Sigmoid colon (tissue), 4 donors: Measurements from ENCODE around the gene ABLIM2.

ENCODE experiments used
- CTCF ChIP-seq, 4 experiments: fragments of 450-650 bp in 3 of 4; fragments of 200-600 bp in 1 of 4; IDR thresholded peaks; one replicate each; pipeline ENCODE4 v1.5.1; 2016 to 2019; ENCODE audit warnings: antibody characterized with exemption in 4 of 4, mild to moderate bottlenecking in 3 of 4, moderate library complexity in 2 of 4
- EP300 ChIP-seq, 4 donors: sonication (generic); formaldehyde crosslinking; IDR thresholded peaks; one replicate each; pipeline ENCODE4 v1.6.1; 2017; ENCODE audit warnings: antibody characterized with exemption in 4 of 4
- POLR2A ChIP-seq, 2 donors: fragments of 450-650 bp; IDR thresholded peaks; one replicate each; pipeline ENCODE4 v1.6.1; 2016; ENCODE audit warnings: antibody characterized with exemption in 2 of 2, mild to moderate bottlenecking in 2 of 2, moderate library complexity in 2 of 2
- POLR2AphosphoS5 ChIP-seq, 4 donors: sonication (generic); formaldehyde crosslinking; IDR thresholded peaks; one replicate each; pipeline ENCODE4 v1.6.1; 2017; ENCODE audit warnings: antibody characterized with exemption in 4 of 4

- TF ChIP-seq EP300 (IDR thresholded peaks at IDR 0.05) = no peak
- no peak for TF ChIP-seq CTCF (IDR thresholded peaks at IDR 0.05)
- no peak for TF ChIP-seq POLR2A (IDR thresholded peaks at IDR 0.05)
- no peak for TF ChIP-seq POLR2AphosphoS5 (IDR thresholded peaks at IDR 0.05)
Measured at GRCh38 chr4:8006471-8006870, 152.1 kb downstream of the ABLIM2 start.
